T-helper 2 cell treated with Interferon-gamma antibody and Interleukin-4, amounts not matched to agents 5 μg/mL and 100 μg/mL, for 36 hours (primary cell): Measurements from ENCODE around the gene ALDH5A1.

Experiments
- DNase-seq: peaks from one replicate; pipeline ENCODE4 v3.0.0; 2021; ENCODE audit warnings: low spot score
- H3K27ac Mint-ChIP-seq: one replicate; pipeline ENCODE4 v1.8.0; 2021; ENCODE audit warnings: mild to moderate bottlenecking, mixed read lengths
- H3K27me3 Mint-ChIP-seq: one replicate; pipeline ENCODE4 v1.8.0; 2021; ENCODE audit warnings: low read depth, mixed read lengths
- H3K36me3 Mint-ChIP-seq: one replicate; pipeline ENCODE4 v1.8.0; 2021; ENCODE audit warnings: low read depth, mixed read lengths
- H3K4me1 Mint-ChIP-seq: one replicate; pipeline ENCODE4 v1.8.0; 2021; ENCODE audit warnings: low read depth, mixed read lengths
- H3K4me3 Mint-ChIP-seq: one replicate; pipeline ENCODE4 v1.8.0; 2022; ENCODE audit warnings: mild to moderate bottlenecking, moderate library complexity, mixed read lengths
- H3K9me3 Mint-ChIP-seq: one replicate; pipeline ENCODE4 v1.8.0; 2021; ENCODE audit warnings: mixed read lengths

ALDH5A1 gene

GRCh38 chr6:24549158-24549557 lies 54.4 kb downstream of the ALDH5A1 start:
- H3K4me3 Mint-ChIP-seq, result no peak overlapping the region
- no peaks in the 10 kb centered on the region for H3K36me3 Mint-ChIP-seq
- H3K4me1 Mint-ChIP-seq, result peaks cover 5% of the 10 kb centered on the region
- no peak overlapping the region for H3K27ac Mint-ChIP-seq
- DNase-seq, result no peak
- H3K9me3 Mint-ChIP-seq, result no peaks in the 10 kb centered on the region
- H3K27me3 Mint-ChIP-seq, result peaks cover 14% of the 10 kb centered on the region

- H3K27me3 Mint-ChIP-seq, result peaks cover 14% of the 10 kb centered on the region
- H3K9me3 Mint-ChIP-seq, result no peaks in the 10 kb centered on the region
- H3K27ac Mint-ChIP-seq, result no peak overlapping the region
- no peak overlapping the region for H3K4me3 Mint-ChIP-seq
- no peak for DNase-seq
- no peaks in the 10 kb centered on the region for H3K36me3 Mint-ChIP-seq
- H3K4me1 Mint-ChIP-seq, result peaks cover 5% of the 10 kb centered on the region
Observed at GRCh38 chr6:24549674-24550353, 55.0 kb downstream of the ALDH5A1 start.

GRCh38 chr6:24551139-24551538 lies 56.4 kb downstream of the ALDH5A1 start:
- Mint-ChIP-seq H3K36me3 (no peaks in the 10 kb centered on the region), H3K9me3 (no peaks in the 10 kb centered on the region), H3K4me1 (peaks cover 5% of the 10 kb centered on the region), H3K27me3 (peaks cover 13% of the 10 kb centered on the region), H3K4me3 (no peak overlapping the region), H3K27ac (no peak overlapping the region)
- DNase-seq, result no peak

- Mint-ChIP-seq H3K27ac (no peak overlapping the region), H3K4me1 (no peaks in the 10 kb centered on the region), H3K36me3 (no peaks in the 10 kb centered on the region), H3K9me3 (no peaks in the 10 kb centered on the region), H3K27me3 (peaks cover 10% of the 10 kb centered on the region), H3K4me3 (no peak overlapping the region)
- DNase-seq, result no peak
Observed at GRCh38 chr6:24554474-24554873, 59.7 kb downstream of the ALDH5A1 start.

GRCh38 chr6:24558516-24558915 lies 63.7 kb downstream of the ALDH5A1 start:
- Mint-ChIP-seq H3K9me3 (no peaks in the 10 kb centered on the region), H3K36me3 (no peaks in the 10 kb centered on the region), H3K27ac (no peak overlapping the region), H3K4me1 (no peaks in the 10 kb centered on the region), H3K27me3 (peaks cover 21% of the 10 kb centered on the region), H3K4me3 (no peak overlapping the region)
- DNase-seq, result no peak

GRCh38 chr6:24564081-24564480 lies 69.3 kb downstream of the ALDH5A1 start:
- Mint-ChIP-seq H3K9me3 (no peaks in the 10 kb centered on the region), H3K4me1 (no peaks in the 10 kb centered on the region)

GRCh38 chr6:24565196-24565595 lies 70.4 kb downstream of the ALDH5A1 start:
- no peak for DNase-seq
- Mint-ChIP-seq H3K4me3 (no peak overlapping the region), H3K4me1 (no peaks in the 10 kb centered on the region), H3K36me3 (no peaks in the 10 kb centered on the region), H3K9me3 (no peaks in the 10 kb centered on the region), H3K27me3 (peaks cover 11% of the 10 kb centered on the region), H3K27ac (no peak overlapping the region)

More at GRCh38 chr6:24564081-24564480, 69.3 kb downstream of the ALDH5A1 start:
- DNase-seq, result no peak
- Mint-ChIP-seq H3K36me3 (no peaks in the 10 kb centered on the region), H3K27ac (no peak overlapping the region), H3K27me3 (peaks cover 14% of the 10 kb centered on the region), H3K4me3 (no peak overlapping the region)

GRCh38 chr6:24566020-24566767 lies 71.4 kb downstream of the ALDH5A1 start:
- no peaks in the 10 kb centered on the region for H3K9me3 Mint-ChIP-seq
- no peaks in the 10 kb centered on the region for H3K4me1 Mint-ChIP-seq
- H3K36me3 Mint-ChIP-seq, result no peaks in the 10 kb centered on the region
- H3K27me3 Mint-ChIP-seq, result peaks cover 6% of the 10 kb centered on the region
- H3K27ac Mint-ChIP-seq, result no peak overlapping the region
- H3K4me3 Mint-ChIP-seq, result no peak overlapping the region
- DNase-seq, result no peak

GRCh38 chr6:24568683-24569082 lies 73.9 kb downstream of the ALDH5A1 start:
- peaks cover 12% of the 10 kb centered on the region for H3K27me3 Mint-ChIP-seq
- DNase-seq, result no peak
- no peaks in the 10 kb centered on the region for H3K36me3 Mint-ChIP-seq
- no peaks in the 10 kb centered on the region for H3K9me3 Mint-ChIP-seq
- no peak overlapping the region for H3K4me3 Mint-ChIP-seq
- no peak overlapping the region for H3K27ac Mint-ChIP-seq
- no peaks in the 10 kb centered on the region for H3K4me1 Mint-ChIP-seq

GRCh38 chr6:24569811-24570210 lies 75.0 kb downstream of the ALDH5A1 start:
- Mint-ChIP-seq H3K27ac (no peak overlapping the region), H3K27me3 (peaks cover 14% of the 10 kb centered on the region), H3K4me1 (no peaks in the 10 kb centered on the region), H3K36me3 (no peaks in the 10 kb centered on the region), H3K9me3 (no peaks in the 10 kb centered on the region), H3K4me3 (no peak overlapping the region)
- DNase-seq, result no peak

- Mint-ChIP-seq H3K27me3 (peaks cover 16% of the 10 kb centered on the region), H3K4me1 (no peaks in the 10 kb centered on the region), H3K36me3 (no peaks in the 10 kb centered on the region), H3K4me3 (no peak overlapping the region), H3K9me3 (no peaks in the 10 kb centered on the region), H3K27ac (no peak overlapping the region)
- no peak for DNase-seq
Observed at GRCh38 chr6:24571361-24571760, 76.6 kb downstream of the ALDH5A1 start.

- peaks cover 19% of the 10 kb centered on the region for H3K27me3 Mint-ChIP-seq
- H3K4me3 Mint-ChIP-seq, result no peak overlapping the region
- no peak for DNase-seq
- no peak overlapping the region for H3K27ac Mint-ChIP-seq
- no peaks in the 10 kb centered on the region for H3K4me1 Mint-ChIP-seq
- H3K36me3 Mint-ChIP-seq, result no peaks in the 10 kb centered on the region
- no peaks in the 10 kb centered on the region for H3K9me3 Mint-ChIP-seq
Observed at GRCh38 chr6:24574809-24575208, 80.0 kb downstream of the ALDH5A1 start.

- DNase-seq, result no peak
- peaks cover 21% of the 10 kb centered on the region for H3K27me3 Mint-ChIP-seq
- H3K27ac Mint-ChIP-seq, result no peak overlapping the region
- H3K9me3 Mint-ChIP-seq, result no peaks in the 10 kb centered on the region
- H3K4me1 Mint-ChIP-seq, result no peaks in the 10 kb centered on the region
- no peaks in the 10 kb centered on the region for H3K36me3 Mint-ChIP-seq
- no peak overlapping the region for H3K4me3 Mint-ChIP-seq
Observed at GRCh38 chr6:24576447-24576846, 81.7 kb downstream of the ALDH5A1 start.

GRCh38 chr6:24581084-24581669 lies 86.4 kb downstream of the ALDH5A1 start:
- Mint-ChIP-seq H3K27ac (no peak overlapping the region), H3K9me3 (no peaks in the 10 kb centered on the region), H3K27me3 (peaks cover 15% of the 10 kb centered on the region), H3K4me1 (peaks cover 4% of the 10 kb centered on the region), H3K4me3 (no peak overlapping the region), H3K36me3 (no peaks in the 10 kb centered on the region)
- DNase-seq, result peak; percentile 47
